GM18498 (cell line): ENCODE data around the gene ARL3.

ENCODE experiments used
- ATAC-seq: cut with Tn5 transposase; IDR thresholded peaks from one replicate; pipeline ENCODE4 v1.9.1; 2021; ENCODE audit warnings: mild to moderate bottlenecking, moderate library complexity; ENCODE audit not compliant: unreplicated experiment

Gene ARL3

DNA sequence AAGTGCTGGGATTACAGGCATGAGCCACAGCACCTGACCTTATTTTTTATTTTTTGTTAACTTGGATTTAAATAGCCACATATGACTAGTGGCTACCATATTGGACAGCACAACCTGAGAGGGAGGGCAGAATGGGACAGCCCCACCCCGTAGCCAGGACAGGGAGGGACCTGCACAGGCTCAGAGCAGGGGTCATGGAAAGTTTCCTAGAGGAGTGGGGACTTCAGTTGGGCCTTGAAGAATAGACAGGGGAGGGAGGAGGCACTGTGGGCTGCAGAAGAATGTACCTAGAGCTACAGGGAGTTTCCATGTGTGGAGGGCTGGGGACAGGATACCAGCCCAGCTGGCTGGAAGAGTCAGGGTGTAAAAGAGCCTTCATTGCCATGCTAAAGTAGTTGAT is 61.1 kb downstream of the ARL3 start:
- ATAC-seq = no peak

DNA sequence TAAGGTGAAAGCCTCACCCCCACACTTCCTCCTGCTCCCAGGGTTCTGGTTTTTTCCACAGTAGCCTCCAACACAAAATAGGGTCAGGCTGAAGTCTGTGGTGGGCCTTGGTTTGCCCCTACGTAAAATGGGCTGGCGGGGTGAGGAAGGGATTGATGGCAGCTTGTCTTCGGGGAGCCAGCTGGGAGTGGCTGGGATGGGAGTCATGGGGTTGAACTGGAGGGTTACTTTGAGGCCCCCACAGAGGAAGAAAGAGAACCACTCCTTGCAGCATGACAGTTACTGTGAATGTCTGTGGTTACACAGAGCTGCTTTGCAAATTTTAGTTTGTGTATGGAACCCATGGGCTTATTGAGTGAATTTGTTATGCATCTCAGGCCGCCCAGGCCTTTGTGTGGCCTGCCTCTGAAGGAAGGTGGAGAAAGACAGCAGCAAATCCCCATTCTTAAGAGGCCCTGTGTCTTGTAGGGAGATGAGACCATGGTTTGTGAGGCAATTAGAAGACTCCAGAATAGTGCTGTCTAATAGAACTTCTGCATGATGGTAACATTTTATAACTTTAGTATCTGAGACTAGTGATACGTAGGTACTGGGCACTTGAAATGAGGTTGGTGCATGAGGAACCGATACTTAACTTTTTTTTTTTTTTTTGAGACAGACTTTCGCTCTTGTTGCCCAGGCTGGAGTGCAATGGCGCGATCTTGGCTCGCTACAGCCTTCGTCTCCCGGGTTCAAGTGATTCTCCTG is 61.9 kb downstream of the ARL3 start:
- ATAC-seq = peak; percentile 55

- ATAC-seq = no peak
Observed at GRCh38 chr10:102651455-102652169, 62.6 kb downstream of the ARL3 start.

DNA sequence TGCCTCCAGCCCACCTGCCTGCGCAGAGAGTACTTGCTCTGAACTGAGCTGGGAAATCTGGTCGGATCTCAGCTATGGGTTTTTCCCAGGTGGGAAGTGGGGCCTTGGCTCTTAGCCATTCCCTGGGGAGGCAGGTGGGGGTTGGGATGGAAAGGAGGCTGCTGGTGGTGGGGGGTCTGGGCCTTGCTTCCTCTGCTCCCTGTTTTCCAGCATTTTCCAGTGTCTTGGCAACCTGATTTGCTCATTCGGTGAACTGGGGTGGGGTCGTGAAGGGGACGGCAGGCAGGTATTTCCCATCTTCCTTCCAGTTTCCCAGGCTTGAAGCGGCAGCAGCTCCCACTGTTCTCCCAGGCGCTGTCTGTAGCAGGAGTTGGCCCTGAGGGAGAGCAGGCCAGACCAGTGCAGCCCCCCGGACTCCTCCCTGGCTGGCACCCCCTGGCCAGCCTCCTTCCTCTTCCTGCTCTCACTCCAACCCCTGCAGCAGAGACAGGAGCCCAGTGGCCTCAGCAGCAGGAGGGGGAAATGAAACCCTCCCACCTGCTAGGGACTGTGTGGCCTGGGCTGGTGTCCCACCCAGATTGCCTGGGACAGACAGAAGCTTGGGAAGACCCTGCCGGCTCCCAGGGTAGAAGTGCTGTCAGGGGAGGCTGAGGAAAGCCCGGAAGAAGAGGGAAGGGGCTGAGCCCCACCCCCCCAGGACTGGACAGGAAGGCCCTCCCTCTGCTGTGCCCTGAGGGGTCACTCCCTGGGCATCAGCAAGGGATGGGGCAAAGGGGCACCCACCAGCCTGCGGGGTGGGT is 63.3 kb downstream of the ARL3 start:
- ATAC-seq = no peak

- no peak for ATAC-seq
Observed at GRCh38 chr10:102649797-102650654, 64.2 kb downstream of the ARL3 start.

GRCh38 chr10:102648889-102649796 is 65.1 kb downstream of the ARL3 start:
- ATAC-seq = no peak

DNA sequence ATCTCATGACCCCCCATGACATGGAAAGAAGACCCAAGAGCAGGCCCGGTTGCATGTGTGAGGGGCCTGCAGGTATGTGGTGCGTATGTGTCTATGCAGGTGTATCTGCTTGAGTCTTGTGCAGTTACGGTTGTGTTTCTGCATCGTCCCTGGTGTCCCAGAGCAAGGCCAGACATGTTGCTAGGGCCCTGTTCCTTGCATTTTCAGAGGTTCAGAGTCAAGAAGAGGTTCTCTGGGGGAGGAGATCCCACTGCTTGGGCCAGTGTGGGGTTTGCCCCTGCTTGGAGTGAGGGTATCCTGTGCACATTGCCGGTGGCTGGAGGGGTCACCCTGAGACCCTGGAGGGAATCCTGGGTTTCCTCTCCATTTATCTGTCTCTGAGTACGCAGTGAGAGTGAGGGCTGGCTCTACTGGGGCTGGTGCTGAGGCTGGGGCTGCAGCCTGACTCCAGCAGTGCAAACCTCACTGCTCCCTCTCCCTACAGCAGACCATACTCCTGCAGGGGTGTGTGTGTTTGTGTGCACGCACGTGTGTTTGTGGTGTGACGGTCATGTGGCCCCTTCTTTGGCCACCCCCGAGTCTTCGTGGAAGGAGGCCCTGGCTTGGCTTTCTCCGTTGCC is 65.8 kb downstream of the ARL3 start:
- no peak for ATAC-seq

DNA sequence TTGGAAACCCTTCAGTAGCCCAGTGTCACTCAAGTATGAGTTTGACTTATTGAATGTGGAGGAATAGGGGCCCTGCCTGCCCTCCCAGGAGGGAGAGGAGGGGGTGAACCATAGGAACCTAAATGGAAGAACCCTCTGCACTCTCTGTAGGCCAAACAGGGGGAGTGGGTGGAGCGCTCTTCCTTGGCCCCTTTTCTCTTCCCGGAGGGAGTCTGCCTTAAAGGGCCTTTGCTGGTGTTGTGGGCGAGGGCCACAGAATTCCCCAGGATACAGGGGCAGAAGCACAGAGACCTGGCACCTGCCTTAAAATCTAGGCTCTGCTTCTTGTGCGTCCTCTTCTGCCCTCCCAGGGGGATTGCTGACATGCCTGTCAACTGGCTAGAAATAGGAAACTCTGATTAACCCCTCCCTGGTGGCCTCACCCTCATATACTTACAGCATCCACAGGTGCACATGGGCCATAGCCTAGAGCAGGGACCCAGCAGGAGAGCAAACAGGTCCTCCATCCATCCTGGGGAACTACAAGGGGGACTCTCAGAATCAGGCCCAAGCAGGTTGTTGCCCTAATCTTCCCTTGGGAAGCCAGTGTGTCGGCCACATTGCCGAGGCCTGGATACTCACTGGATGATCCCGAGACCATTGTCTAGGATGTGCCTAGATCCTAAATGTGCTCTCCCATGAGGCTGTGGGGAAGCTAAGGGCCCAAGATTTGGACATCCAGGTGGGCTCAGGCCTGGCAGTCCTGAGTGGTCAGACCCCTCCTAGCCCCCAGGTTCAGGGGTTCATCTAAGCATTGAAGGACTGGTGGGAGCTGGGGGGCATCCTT is 66.5 kb downstream of the ARL3 start:
- ATAC-seq = no peak

DNA sequence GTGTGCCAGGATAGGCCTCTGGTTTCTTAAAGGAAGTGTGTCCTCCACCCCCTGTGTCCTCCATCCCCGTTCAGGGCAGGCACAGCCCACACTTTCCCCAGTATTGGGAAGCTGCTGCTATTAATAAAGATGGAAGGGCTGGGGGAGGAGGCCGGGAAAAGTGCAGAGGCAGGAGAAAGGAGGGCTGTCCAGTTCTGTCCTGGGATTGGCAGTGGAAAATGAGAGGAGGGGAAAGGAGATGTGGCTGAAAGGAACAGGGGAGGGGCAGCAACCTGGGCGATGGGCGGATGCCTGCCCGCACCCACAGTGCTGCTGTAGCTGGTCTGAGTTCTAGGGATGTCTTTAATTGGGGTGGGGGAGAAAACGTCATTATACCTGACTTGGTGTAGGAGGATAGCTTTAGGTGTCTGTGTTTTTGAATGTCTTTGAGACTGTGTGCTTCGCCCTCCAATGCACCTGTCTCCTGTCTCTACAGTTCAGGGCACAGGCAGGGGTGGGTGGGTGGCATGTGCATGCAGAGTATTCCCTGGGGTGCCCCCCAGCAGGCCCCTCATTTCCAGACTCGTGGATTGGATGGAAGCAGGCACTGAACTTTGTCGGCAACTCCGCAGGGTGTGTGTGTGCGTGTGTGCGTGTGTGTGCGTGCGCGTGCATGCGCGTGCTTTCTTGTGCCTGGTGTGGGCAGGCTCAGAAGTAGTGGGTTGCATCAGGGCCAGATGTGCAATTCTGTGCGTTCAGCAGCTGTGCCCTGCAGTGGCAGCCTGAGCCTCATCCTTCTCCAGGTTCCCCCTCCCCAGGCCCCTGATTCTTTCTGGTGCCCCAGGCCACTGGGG is 67.4 kb downstream of the ARL3 start:
- no peak for ATAC-seq

DNA sequence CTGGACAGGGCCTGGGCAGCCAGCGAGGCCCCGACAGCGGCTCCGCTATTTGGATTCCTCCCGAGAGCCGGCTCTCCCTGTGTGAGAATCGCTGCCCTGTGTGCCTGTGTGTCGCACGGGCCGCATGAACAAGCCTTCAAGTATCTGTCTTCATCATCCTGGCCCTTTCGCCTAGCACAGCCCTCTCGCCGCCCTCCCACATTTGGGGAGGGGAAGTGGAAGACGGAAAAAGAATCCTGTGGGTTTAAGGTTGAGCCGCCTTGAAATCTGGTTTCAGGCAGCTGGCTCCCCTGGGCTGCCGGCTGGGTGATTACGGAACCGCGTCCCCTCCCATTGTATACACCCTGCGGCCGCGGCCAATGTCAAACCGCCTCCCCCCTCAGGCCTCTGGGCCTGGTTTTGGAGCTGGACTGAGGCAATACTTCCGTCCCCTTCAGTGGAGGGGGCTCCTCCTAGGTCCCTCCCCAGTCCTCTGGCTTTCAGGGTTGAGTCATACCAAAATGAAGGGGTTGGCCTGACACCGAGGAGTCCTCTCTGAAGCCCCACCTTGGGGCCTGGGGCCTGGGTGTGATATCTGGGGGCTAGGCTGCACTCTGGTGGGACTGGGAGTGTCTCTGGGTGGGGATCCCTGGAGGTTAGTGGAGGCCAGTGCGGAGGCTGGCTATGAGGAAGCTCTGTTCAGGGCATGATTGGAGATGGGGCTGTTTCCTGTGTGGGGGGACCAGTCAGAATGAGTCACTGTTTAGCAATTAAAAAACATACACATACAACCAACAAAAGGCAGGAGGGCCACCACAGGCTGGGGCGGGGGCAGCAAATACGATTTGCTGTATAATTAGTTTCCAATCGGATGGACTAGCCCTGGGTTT is 68.2 kb downstream of the ARL3 start:
- peak; percentile 33 for ATAC-seq

GRCh38 chr10:102645388-102645740 is 68.8 kb downstream of the ARL3 start:
- ATAC-seq = no peak

DNA sequence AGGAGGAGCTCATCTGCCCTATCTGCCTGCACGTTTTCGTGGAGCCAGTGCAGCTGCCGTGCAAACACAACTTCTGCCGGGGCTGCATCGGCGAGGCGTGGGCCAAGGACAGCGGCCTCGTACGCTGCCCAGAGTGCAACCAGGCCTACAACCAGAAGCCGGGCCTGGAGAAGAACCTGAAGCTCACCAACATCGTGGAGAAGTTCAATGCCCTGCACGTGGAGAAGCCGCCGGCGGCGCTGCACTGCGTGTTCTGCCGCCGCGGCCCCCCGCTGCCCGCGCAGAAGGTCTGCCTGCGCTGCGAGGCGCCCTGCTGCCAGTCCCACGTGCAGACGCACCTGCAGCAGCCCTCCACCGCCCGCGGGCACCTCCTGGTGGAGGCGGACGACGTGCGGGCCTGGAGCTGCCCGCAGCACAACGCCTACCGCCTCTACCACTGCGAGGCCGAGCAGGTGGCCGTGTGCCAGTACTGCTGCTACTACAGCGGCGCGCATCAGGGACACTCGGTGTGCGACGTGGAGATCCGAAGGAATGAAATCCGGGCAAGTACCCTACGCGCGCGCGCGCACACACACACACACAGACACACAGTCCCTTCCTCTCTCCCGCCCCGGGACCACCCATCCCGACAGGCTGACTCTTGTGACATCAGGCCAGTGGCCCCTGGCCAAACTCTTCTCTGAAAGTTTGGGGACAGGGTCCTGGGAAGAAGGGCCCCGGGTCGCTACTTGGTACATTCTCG is 69.4 kb downstream of the ARL3 start:
- ATAC-seq = no peak

GRCh38 chr10:102644066-102644645 is 70.0 kb downstream of the ARL3 start, which contains the start of gene TRIM8:
Gene TRIM8 (plus strand): TSS chr10:102644479. CDS start chr10:102644618, 139 bp downstream.
- ATAC-seq = no peak

DNA sequence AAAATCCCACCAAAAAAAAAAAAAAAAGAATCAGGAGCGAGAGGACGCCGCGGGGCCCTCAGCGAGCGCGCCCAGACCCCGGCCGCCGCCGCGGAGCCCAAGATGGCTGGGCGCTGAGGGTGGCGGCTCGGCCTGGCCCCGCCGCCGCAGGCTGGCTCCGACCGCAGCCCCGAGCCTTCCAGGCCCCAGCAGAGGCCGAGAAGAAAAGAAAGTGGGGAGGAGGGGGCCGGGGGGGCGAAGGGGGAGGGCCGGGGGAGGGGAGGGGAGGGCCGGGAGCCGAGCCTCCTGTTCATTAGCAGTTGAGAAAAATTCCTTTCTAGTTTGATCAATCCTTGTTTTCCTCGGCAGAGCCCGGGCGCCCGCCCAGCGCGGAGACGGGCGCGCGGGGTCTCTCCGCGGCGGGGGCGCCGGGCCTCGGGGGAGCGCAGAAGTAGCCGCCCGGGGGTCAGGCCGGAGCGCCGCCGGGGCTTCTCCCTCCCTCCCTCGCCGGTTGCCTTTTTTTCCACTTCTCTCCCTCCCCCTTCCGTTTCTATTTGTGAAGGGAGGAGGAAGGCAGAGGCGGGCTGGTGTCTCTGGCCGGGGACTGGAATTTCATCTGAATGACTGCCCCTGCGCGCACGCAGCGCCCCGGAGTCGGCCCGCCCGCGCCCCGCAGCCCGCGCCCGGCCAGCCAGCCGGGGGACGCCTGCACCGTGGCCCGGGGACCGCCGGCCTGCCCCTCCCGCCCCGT is 70.7 kb downstream of the ARL3 start:
- ATAC-seq = no peak
